HepG2 (cell line): ENCODE data around the gene CYP2C19. TPM values are rescaled to one million over a fixed set of nuclear protein-coding genes. Genes with fewer than 3 reads are reported as not detected.

Source experiments
- DRAP1 ChIP-seq: IDR thresholded peaks from 2 replicates; pipeline ENCODE4 v1.6.1; 2016; ENCODE audit warnings: missing genetic modification reagents, missing compliant biosample characterization
- FIP1L1 ChIP-seq: fragments of 200-400 bp; formaldehyde crosslinking; IDR thresholded peaks from 2 replicates; pipeline ENCODE4 v1.6.1; 2018; ENCODE audit warnings: low read depth, mild to moderate bottlenecking, low read length, moderate library complexity, borderline replicate concordance; ENCODE audit not compliant: insufficient read depth
- GTF3A ChIP-seq: sonication (generic); formaldehyde crosslinking; conservative IDR thresholded peaks from 2 replicates; pipeline ENCODE4 v1.4.0; 2020; ENCODE audit warnings: mild to moderate bottlenecking, missing genetic modification reagents
- MAFF ChIP-seq: IDR thresholded peaks from 2 replicates; pipeline ENCODE4 v1.6.1; 2011; ENCODE audit warnings: low read depth, low read length, improper control_type of control experiment
- MXD3 ChIP-seq: IDR thresholded peaks from 2 replicates; pipeline ENCODE4 v1.6.1; 2016; ENCODE audit warnings: mild to moderate bottlenecking, missing biosample characterization, missing genetic modification reagents
- MYPOP ChIP-seq: sonication (generic); formaldehyde crosslinking; IDR thresholded peaks from 2 replicates; pipeline ENCODE4 v1.8.1; 2023; ENCODE audit warnings: mild to moderate bottlenecking, moderate library complexity, missing genetic modification reagents
- STAT6 ChIP-seq: sonication (generic); formaldehyde crosslinking; IDR thresholded peaks from 2 replicates; pipeline ENCODE4 v1.4.0; 2020; ENCODE audit warnings: missing genetic modification reagents, mild to moderate bottlenecking, borderline replicate concordance
- ZBTB14 ChIP-seq: sonication (generic); formaldehyde crosslinking; IDR thresholded peaks from 2 replicates; pipeline ENCODE4 v1.4.0; 2020; ENCODE audit warnings: missing genetic modification reagents
- ZHX1 ChIP-seq: sonication (generic); formaldehyde crosslinking; IDR thresholded peaks from 2 replicates; pipeline ENCODE4 v1.8.1; 2022; ENCODE audit warnings: low read depth, mild to moderate bottlenecking, missing genetic modification reagents
- ZNF563 ChIP-seq: sonication (generic); formaldehyde crosslinking; IDR thresholded peaks from 2 replicates; pipeline ENCODE4 v1.8.0; 2022; ENCODE audit warnings: mild to moderate bottlenecking, moderate library complexity, missing genetic modification reagents
- ZNF646 ChIP-seq: sonication (generic); formaldehyde crosslinking; IDR thresholded peaks from 2 replicates; pipeline ENCODE4 v1.9.0; 2021; ENCODE audit warnings: mild to moderate bottlenecking, missing genetic modification reagents
- ZNF781 ChIP-seq: sonication (generic); formaldehyde crosslinking; IDR thresholded peaks from 2 replicates; pipeline ENCODE4 v1.5.1; 2020; ENCODE audit warnings: borderline replicate concordance, mild to moderate bottlenecking, missing genetic modification reagents; ENCODE audit errors: not compliant biosample characterization
- ZSCAN25 ChIP-seq: sonication (generic); formaldehyde crosslinking; IDR thresholded peaks from 2 replicates; pipeline ENCODE4 v1.8.0; 2022; ENCODE audit warnings: mild to moderate bottlenecking, missing genetic modification reagents
- polyA plus RNA-seq, 8 experiments: library from polyadenylated mRNA; depleted of rRNA in 3 of 8; stranded (reverse) in 7 of 8; unstranded in 1 of 8; fragments of >200 nt; fragmentation: Illumina TruSeq in 4 of 8; extraction: Trizol in 4 of 8; gene quantifications; 2 replicates each; pipeline versions ENCODE4 v1.2.1 to v1.2.3, GENCODE V29; 2011 to 2016; ENCODE audit warnings: low read depth in 4 of 8, missing spikeins in 1 of 8, mixed read lengths in 1 of 8; ENCODE audit not compliant: insufficient read depth in 1 of 8
- total RNA-seq, 5 experiments: library from RNA; depleted of rRNA; stranded (reverse); fragments of >200 nt; fragmentation: Illumina TruSeq; extraction: Trizol; gene quantifications; 2 replicates each; pipeline ENCODE4 v1.2.3, GENCODE V29; 2016; ENCODE audit warnings: low read depth in 1 of 5

CYP2C19 gene
- total and polyA plus RNA-seq, 2 of the 13 experiments (the other 11 are each of a cell fraction or from before 2014, with no cell fraction given) = not detected

GRCh38 chr10:94878649-94879048 lies 116.2 kb downstream of the CYP2C19 start (continued):
- TF ChIP-seq ZNF646 = no peak
- TF ChIP-seq FIP1L1 = no peak
- TF ChIP-seq MAFF = no peak
- TF ChIP-seq GTF3A (CRISPR knock-in tag) = no peak
- no peak for TF ChIP-seq ZSCAN25 (CRISPR knock-in tag)
- TF ChIP-seq ZHX1 (CRISPR knock-in tag) = no peak
- no peak for TF ChIP-seq MYPOP (CRISPR knock-in tag)
- TF ChIP-seq DRAP1 = no peak
- TF ChIP-seq MXD3 (CRISPR knock-in tag) = no peak
- TF ChIP-seq ZBTB14 (CRISPR knock-in tag) = no peak
- TF ChIP-seq ZNF563 (CRISPR knock-in tag) = no peak
- TF ChIP-seq ZNF781 (CRISPR knock-in tag) = no peak
- no peak for TF ChIP-seq STAT6 (CRISPR knock-in tag)
